ES-I3 (cell line): Measurements from ENCODE around the gene RBBP5.
"Not testable (repeated sequence)": the region's sequence is repeated elsewhere in the genome, so short reads cannot be mapped to it uniquely, and the experiment has no call there.

Experiments used
- H3K36me3 ChIP-seq: 2 replicates; pipeline ENCODE4 v1.6.1; 2013; ENCODE audit warnings: mild to moderate bottlenecking, low read length, control low read depth, moderate library complexity; ENCODE audit not compliant: insufficient read depth
- H3K4me1 ChIP-seq: 2 replicates; pipeline ENCODE4 v1.6.1; 2013; ENCODE audit warnings: mild to moderate bottlenecking, control low read depth, low read length; ENCODE audit not compliant: insufficient read depth
- H3K9ac ChIP-seq: 2 replicates; pipeline ENCODE4 v1.6.1; 2013; ENCODE audit warnings: low read depth, mild to moderate bottlenecking, low read length, moderate library complexity
- H3K9me3 ChIP-seq: 2 replicates; pipeline ENCODE4 v1.6.1; 2013; ENCODE audit warnings: mild to moderate bottlenecking, low read length, moderate library complexity; ENCODE audit not compliant: control insufficient read depth, insufficient read depth

The RBBP5 gene, protein sequence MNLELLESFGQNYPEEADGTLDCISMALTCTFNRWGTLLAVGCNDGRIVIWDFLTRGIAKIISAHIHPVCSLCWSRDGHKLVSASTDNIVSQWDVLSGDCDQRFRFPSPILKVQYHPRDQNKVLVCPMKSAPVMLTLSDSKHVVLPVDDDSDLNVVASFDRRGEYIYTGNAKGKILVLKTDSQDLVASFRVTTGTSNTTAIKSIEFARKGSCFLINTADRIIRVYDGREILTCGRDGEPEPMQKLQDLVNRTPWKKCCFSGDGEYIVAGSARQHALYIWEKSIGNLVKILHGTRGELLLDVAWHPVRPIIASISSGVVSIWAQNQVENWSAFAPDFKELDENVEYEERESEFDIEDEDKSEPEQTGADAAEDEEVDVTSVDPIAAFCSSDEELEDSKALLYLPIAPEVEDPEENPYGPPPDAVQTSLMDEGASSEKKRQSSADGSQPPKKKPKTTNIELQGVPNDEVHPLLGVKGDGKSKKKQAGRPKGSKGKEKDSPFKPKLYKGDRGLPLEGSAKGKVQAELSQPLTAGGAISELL

GRCh38 chr1:205121660-205122488 is at the start of gene RBBP5:
Gene RBBP5, minus strand, starts transcription at chr1:205121978. Its CDS starts 105 bp downstream, at chr1:205121873.
- Histone ChIP-seq H3K9me3 (no peaks in the 10 kb centered on the region), H3K36me3 (no peaks in the 10 kb centered on the region), H3K4me1 (peaks cover 3% of the 10 kb centered on the region; the same call in 1 of the 2 replicates), H3K9ac (peak within 1 kb of the TSS; percentile 76)

DNA sequence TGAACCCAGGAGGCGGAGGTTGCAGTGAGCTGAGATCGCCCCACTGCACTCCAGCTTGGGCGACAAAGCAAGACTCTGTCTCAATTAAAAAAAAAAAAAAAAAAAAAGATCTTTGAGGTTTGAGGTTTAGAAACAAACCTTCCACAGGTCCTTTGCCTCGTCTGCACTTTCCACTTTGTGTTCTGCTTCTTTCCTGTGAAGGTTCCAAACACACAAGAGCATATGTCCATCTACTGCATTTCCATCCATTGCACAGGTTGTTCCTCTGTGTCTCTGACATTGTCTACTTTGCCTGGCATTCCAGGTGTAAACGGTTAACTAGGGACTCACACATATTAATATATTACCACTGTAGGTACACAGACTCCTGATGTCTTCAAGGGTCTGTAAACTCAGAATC is 49.6 kb upstream of the RBBP5 start:
- H3K9ac ChIP-seq = no peak overlapping the region
- no peaks in the 10 kb centered on the region for H3K36me3 ChIP-seq
- peaks cover 9% of the 10 kb centered on the region; the same call in 1 of the 2 replicates for H3K4me1 ChIP-seq
- H3K9me3 ChIP-seq = no peaks in the 10 kb centered on the region

GRCh38 chr1:205170532-205171269 is 48.9 kb upstream of the RBBP5 start:
- Histone ChIP-seq H3K9me3 (no peaks in the 10 kb centered on the region), H3K36me3 (no peaks in the 10 kb centered on the region), H3K4me1 (peaks cover 5% of the 10 kb centered on the region; the same call in 1 of the 2 replicates), H3K9ac (no peak overlapping the region)

DNA sequence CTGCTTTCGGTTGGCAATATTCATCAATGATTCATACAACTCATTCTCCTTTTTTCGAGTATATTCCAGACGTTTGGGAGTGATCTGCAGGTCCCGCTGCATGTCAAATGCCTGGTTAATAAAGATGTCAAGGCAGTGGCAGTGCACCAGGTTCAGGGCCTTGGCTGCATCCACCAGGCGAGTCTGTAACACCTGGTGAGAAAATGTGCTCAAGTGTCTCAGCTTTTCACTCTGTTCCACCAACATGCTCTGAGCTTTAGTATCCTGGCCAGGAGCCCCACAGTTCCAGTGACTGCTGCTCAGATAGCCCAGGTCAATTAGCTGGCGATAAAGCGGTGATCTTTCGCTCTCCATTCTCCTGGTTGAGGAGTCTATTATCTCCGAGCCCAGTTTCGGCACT is 47.5 kb upstream of the RBBP5 start:
- Histone ChIP-seq H3K9me3 (no peaks in the 10 kb centered on the region), H3K9ac (no peak overlapping the region), H3K36me3 (no peaks in the 10 kb centered on the region), H3K4me1 (no peaks in the 10 kb centered on the region)

DNA sequence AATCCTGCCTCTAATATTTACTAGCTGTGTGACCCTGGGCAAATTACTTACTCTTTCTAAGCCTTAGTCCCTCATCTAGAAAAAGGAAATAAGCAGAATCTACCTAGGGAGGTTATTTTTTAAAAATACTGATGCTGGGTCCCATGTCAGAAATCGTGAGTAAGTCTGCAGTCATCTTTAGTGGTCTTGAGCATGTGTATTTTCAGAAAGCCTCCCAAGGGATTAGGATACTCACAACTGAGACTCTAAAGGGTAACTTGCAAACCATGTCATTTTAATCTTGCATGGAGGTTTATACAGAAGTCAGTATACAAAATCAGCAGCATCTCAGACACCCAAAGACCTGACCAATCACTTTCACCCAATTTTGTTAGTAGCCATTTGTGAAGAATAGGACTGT is 46.5 kb upstream of the RBBP5 start:
- Histone ChIP-seq H3K9ac (no peak overlapping the region), H3K36me3 (no peaks in the 10 kb centered on the region), H3K9me3 (no peaks in the 10 kb centered on the region), H3K4me1 (no peaks in the 10 kb centered on the region)

DNA sequence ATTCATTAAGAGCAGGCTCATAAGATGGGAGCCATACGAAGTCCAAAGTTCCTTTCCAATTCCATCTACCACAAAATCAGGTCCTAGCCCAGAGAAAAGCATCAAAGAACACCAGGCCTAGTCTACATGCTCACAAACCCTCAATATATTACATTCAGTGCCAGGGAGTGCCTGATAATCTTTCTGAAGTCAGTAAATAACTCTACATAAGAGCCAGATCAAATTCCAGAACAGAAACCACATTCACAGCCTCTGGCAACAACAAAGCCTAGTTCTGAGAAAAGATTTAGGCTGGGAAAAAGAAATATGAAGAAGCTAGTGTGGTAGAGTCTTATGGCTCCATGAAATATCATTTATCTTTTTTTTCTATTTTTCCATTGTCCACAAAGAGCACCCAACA is 40.5 kb upstream of the RBBP5 start:
- Histone ChIP-seq H3K36me3 (peaks cover 21% of the 10 kb centered on the region; the same call in 1 of the 2 replicates), H3K4me1 (no peaks in the 10 kb centered on the region), H3K9ac (no peak overlapping the region), H3K9me3 (peaks cover under 1% of the 10 kb centered on the region; the same call in 1 of the 2 replicates)

- Histone ChIP-seq H3K9me3 (peaks cover 11% of the 10 kb centered on the region; the same call in 1 of the 2 replicates), H3K4me1 (no peaks in the 10 kb centered on the region), H3K9ac (no peak overlapping the region), H3K36me3 (peaks cover 32% of the 10 kb centered on the region; the same call in 1 of the 2 replicates)
Measured at GRCh38 chr1:205161076-205161475, 39.3 kb upstream of the RBBP5 start.

DNA sequence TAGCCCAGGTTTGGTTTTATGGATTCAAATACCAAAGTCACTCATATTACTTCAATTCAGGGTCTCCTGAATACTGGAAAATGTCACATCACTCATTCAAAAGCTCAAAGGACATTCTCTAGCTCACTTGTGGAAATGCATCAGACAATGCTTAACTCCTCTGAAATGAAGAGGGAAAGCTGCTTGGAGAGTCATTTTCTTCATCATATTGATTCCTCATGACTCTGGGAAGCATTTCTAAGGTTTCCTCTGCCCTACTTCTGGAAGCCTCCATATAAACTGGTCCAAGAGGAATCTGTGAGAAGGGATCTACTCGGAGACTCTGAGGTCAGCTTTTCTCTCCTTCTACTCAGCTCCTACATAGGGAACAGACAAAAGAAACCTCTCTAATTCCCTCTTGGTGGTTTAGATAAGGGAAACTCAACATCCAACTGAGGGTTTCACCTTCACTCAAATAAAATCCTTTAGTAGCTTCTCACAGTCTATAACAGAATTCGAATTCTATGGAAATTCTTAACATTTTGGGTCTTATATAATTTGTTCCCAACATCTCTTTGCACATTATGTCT is 36.4 kb upstream of the RBBP5 start:
- H3K9ac ChIP-seq = no peak overlapping the region
- peaks cover 15% of the 10 kb centered on the region for H3K9me3 ChIP-seq
- H3K4me1 ChIP-seq = no peaks in the 10 kb centered on the region
- H3K36me3 ChIP-seq = peaks cover 32% of the 10 kb centered on the region; the same call in 1 of the 2 replicates

DNA sequence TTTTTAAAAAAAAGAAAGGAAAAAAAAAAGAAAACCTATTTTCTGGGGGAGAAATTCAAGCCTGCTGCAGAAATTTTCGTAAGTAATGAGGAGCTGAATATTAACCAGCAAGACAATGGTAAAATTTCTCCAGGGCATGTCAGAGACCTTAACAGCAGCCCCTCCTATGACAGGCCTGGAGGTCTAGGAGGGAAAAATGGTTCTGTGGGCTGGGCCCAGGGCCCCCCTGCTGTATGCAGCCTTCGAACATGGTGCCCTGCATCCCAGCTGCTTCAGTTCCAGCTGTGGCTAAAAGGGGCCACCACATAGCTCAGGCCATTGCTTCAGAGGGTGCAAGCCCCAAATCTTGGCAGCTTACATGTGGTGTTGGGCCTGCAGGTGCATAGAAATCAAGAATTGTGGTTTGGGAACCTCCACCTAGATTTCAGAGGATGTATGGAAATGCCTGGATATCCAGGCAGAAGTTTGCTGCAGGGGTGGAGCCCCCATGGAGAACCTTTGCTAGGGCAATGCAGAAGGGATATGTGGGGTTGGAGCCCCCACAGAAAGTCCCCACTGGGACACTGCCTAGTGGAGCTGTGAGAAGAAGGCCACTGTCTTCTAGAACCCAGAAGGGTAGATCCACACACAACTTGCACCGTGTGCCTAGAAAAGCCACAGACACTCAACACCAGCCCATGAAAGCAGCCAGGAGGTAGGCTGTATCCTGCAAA is 34.0 kb upstream of the RBBP5 start:
- not testable (repeated sequence) for H3K9ac ChIP-seq, H3K4me1 ChIP-seq
- H3K9me3 ChIP-seq = peaks cover 15% of the 10 kb centered on the region
- peaks cover 32% of the 10 kb centered on the region; the same call in 1 of the 2 replicates for H3K36me3 ChIP-seq

GRCh38 chr1:205152505-205152904 is 30.7 kb upstream of the RBBP5 start:
- Histone ChIP-seq H3K4me1 (no peaks in the 10 kb centered on the region), H3K36me3 (peaks cover 13% of the 10 kb centered on the region; the same call in 1 of the 2 replicates), H3K9ac (no peak overlapping the region), H3K9me3 (peaks cover 15% of the 10 kb centered on the region)

- Histone ChIP-seq H3K4me1 (no peaks in the 10 kb centered on the region), H3K9me3 (peaks cover 3% of the 10 kb centered on the region), H3K36me3 (no peaks in the 10 kb centered on the region), H3K9ac (no peak overlapping the region)
Measured at GRCh38 chr1:205150651-205151428, 29.1 kb upstream of the RBBP5 start.

DNA sequence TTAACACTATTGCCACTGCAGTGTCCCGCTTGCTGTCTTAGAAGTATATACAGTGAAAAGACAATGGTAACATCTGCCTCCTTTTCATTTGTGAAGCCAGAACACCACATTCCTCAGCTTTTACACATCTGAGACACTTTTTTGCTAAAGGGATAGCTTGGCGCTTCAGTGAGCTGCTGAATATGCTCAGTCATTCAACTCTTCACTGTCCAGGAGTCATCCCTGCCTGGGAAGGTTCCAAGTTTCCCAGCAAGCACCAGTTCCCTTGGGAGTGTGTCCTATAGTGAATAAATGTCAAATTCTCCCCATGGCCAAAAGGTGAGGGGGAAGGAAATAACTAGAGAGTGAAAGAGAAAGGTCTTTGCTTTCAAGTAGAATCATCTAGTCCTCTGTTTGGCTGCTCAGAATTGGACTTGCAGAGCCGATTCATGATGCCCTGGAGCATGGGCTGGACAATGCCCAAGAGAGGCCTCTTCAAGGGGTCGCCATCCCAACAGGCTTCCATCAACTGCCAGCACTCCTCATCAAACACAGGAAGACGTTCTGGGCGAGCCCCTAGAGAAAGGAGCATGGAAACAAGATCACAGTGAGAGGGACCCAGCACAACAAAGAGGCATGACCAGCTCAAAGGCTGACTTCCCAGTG is 25.5 kb upstream of the RBBP5 start:
- Histone ChIP-seq H3K9me3 (no peaks in the 10 kb centered on the region), H3K9ac (no peak overlapping the region), H3K4me1 (peaks cover 12% of the 10 kb centered on the region; the same call in 1 of the 2 replicates), H3K36me3 (no peaks in the 10 kb centered on the region)
